BLaER1 treated with 17β-estradiol and CSF1 and Interleukin-3, amounts not matched to agents 10 nM and 100 nM (cell line): Measurements from ENCODE around the gene SLC30A9.

Experiments
- H3K27ac ChIP-seq, 11 experiments: shearing (Covaris generic); formaldehyde crosslinking; 2 replicates each; pipeline ENCODE4 v1.8.1; 2022
- H3K27me3 ChIP-seq, 11 experiments: shearing (Covaris generic); formaldehyde crosslinking; 2 replicates each; pipeline ENCODE4 v1.8.1; 2022
- H3K36me3 ChIP-seq, 11 experiments: shearing (Covaris generic); formaldehyde crosslinking; 2 replicates each; pipeline ENCODE4 v1.8.1; 2022
- H3K4me1 ChIP-seq, 10 experiments: shearing (Covaris generic); formaldehyde crosslinking; 2 replicates each; pipeline ENCODE4 v1.8.1; 2022
- H3K4me2 ChIP-seq, 11 experiments: shearing (Covaris generic); formaldehyde crosslinking; 2 replicates each; pipeline ENCODE4 v1.8.1; 2022
- H3K4me3 ChIP-seq, 10 experiments: shearing (Covaris generic); formaldehyde crosslinking; 2 replicates each; pipeline ENCODE4 v1.8.1; 2022
- H3K9ac ChIP-seq, 11 experiments: shearing (Covaris generic); formaldehyde crosslinking; 2 replicates each; pipeline ENCODE4 v1.8.1; 2022
- H3K9me3 ChIP-seq, 11 experiments: shearing (Covaris generic); formaldehyde crosslinking; replicated peaks in 1 of 11; 2 replicates each; pipeline ENCODE4 v1.8.1; 2022
- H4K20me1 ChIP-seq, 11 experiments: shearing (Covaris generic); formaldehyde crosslinking; 2 replicates each; pipeline ENCODE4 v1.8.1; 2022
- Cebpa-rat ChIP-seq, 11 experiments: shearing (Covaris generic); IDR thresholded peaks; 2 replicates each; pipeline ENCODE4 v1.8.1; 2022

SLC30A9 gene

DNA sequence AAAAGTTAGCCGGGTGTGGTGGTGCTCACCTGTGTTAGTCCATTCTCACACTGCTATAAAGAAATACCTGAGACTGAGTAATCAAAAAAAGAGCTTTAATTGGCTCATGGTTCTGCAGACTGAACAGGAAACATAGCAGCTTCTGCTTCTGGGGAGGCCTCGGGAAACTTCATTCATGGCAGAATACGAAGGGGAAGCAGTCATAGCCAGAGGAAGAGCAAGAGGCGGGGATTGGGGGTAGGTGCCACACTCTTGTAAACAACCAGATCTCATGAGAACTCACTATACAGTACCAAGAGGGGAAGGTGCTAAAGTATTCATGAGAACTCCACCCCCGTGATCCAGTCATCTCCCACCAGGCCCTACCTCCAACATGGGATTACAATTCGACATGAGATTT lies 98.1 kb downstream of the SLC30A9 start:
- no peaks in the 10 kb centered on the region for H4K20me1 ChIP-seq
- H3K9me3 ChIP-seq, result no peaks in the 10 kb centered on the region; a peak in 1 of 22 replicates
- H3K9ac ChIP-seq, result no peak overlapping the region
- TF ChIP-seq Cebpa-rat (IDR thresholded peaks at IDR 0.05), result no peak
- H3K4me1 ChIP-seq, result peaks cover 0 to 7% (median 0%) of the 10 kb centered on the region in 10 experiments; a peak in 4 of 20 replicates
- peak overlapping the region in 2 of 11 experiments; percentile 9 to 29; a peak in 1 of 22 replicates for H3K4me2 ChIP-seq
- no peak overlapping the region; a peak in 1 of 22 replicates for H3K27ac ChIP-seq
- no peak overlapping the region for H3K4me3 ChIP-seq
- H3K27me3 ChIP-seq, result no peaks in the 10 kb centered on the region
- peaks cover 0 to 36% (median 7%) of the 10 kb centered on the region in 11 experiments; a peak in 10 of 22 replicates for H3K36me3 ChIP-seq

DNA sequence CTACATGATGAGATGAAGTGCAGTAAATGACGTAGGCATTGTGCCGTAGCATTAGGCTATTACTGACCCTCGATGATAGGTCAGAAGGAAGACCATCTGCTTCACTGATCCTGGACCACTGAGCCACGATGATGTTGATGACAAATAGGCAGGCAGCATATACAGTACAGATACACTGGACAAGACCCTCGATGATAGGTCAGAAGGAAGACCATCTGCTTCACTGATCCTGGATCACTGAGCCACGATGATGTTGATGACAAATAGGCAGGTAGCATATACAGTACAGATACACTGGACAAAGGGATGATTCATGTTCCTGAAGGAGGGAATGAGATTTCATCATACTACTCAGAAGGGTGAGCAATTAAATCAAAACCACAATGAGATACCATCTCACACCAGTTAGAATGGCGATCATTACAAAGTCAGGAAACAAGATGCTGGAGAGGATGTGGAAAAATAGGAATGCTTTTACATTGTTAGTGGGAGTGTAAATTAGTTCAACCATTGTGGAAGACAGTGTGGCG lies 111.2 kb downstream of the SLC30A9 start:
- no peak overlapping the region for H3K4me2 ChIP-seq
- H3K4me3 ChIP-seq, result no peak overlapping the region
- H3K27ac ChIP-seq, result no peak overlapping the region
- peaks cover 0 to 5% (median 0%) of the 10 kb centered on the region in 11 experiments; a peak in 1 of 22 replicates for H4K20me1 ChIP-seq
- H3K27me3 ChIP-seq, result no peaks in the 10 kb centered on the region
- no peak for TF ChIP-seq Cebpa-rat (IDR thresholded peaks at IDR 0.05)
- peaks cover 0 to 21% (median 13%) of the 10 kb centered on the region in 11 experiments; a peak in 16 of 22 replicates for H3K36me3 ChIP-seq
- H3K9ac ChIP-seq, result no peak overlapping the region
- H3K4me1 ChIP-seq, result peaks cover 0 to 14% (median 6%) of the 10 kb centered on the region in 10 experiments; a peak in 12 of 20 replicates
- H3K9me3 ChIP-seq, result peaks cover 0 to 8% (median 0%) of the 10 kb centered on the region in 11 experiments; a peak in 1 of 22 replicates

DNA sequence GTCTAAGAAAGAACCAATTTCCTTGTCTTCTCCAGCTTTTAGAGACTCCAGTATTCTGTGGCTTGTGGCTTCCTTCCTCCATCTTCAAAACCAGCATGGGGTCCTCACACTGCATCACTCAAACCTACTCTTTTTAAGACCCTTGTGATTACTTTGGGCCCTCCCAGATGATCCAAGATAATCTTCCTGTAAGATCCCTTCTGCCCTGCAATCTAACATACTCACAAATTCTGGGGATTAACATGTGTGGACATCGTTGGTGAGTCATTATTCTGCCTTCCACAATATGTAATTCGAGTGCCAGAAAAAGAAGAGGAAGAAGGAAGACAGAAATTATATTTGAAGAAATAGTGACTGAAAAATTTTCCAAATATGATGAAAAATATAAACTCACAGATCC lies 114.2 kb downstream of the SLC30A9 start:
- Histone ChIP-seq H3K27me3 (no peaks in the 10 kb centered on the region), H3K27ac (no peak overlapping the region), H3K4me2 (peak overlapping the region in 2 of 11 experiments; percentile 18 to 31; a peak in 2 of 22 replicates), H3K4me3 (no peak overlapping the region), H4K20me1 (peaks cover 0 to 5% (median 0%) of the 10 kb centered on the region in 11 experiments; a peak in 1 of 22 replicates), H3K36me3 (peaks cover 8 to 39% (median 27%) of the 10 kb centered on the region in 11 experiments; a peak in 21 of 22 replicates), H3K9ac (no peak overlapping the region), H3K9me3 (peaks cover 0 to 15% (median 7%) of the 10 kb centered on the region in 11 experiments; a peak in 10 of 22 replicates), H3K4me1 (peaks cover 0 to 14% (median 6%) of the 10 kb centered on the region in 10 experiments; a peak in 12 of 20 replicates)
- no peak for TF ChIP-seq Cebpa-rat (IDR thresholded peaks at IDR 0.05)

DNA sequence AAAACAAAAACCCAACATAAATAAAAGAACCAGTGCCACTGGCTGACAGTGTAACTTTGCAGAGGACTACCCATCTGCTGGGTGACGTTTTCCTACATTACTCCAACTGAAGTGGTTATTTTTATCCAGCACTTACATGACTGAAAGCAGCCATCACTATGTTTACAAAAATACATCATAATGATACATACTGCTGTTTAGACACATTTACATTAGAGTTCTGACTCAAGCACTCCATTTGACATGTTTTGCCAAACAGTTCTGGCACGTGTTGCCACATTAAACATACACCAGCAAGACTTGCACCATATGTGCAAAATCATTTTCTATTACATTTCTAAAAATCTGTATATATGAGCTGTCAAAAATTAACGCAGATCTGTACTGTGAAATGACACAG lies 122.5 kb downstream of the SLC30A9 start:
- H4K20me1 ChIP-seq, result no peaks in the 10 kb centered on the region; a peak in 1 of 22 replicates
- no peaks in the 10 kb centered on the region for H3K4me1 ChIP-seq
- H3K9me3 ChIP-seq, result peaks cover 0 to 18% (median 7%) of the 10 kb centered on the region in 11 experiments; a peak in 10 of 22 replicates
- H3K9ac ChIP-seq, result no peak overlapping the region
- no peak overlapping the region for H3K4me2 ChIP-seq
- H3K4me3 ChIP-seq, result no peak overlapping the region
- H3K27ac ChIP-seq, result no peak overlapping the region
- TF ChIP-seq Cebpa-rat (IDR thresholded peaks at IDR 0.05), result no peak
- H3K27me3 ChIP-seq, result no peaks in the 10 kb centered on the region
- peaks cover 74 to 100% (median 95%) of the 10 kb centered on the region in 11 experiments for H3K36me3 ChIP-seq

DNA sequence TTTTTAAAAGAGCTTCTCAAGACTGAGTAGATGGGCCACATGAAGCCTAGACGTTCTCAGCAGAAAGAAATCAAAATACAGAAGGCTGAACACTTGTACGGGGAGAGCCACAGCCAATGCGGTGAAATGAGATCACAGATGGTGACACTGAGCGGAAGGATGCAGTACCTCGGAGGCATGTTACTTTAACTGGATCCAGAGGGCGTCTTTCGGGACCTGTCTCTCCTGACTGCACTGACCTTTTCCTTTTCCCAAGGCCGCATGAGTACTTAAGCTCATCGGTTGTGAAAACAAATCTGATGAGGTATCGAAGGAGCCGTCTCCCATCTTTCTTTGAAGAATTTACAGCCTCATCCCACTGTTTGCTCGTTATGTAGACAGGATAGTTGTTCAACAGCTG lies 129.6 kb downstream of the SLC30A9 start:
- peaks cover 95 to 100% (median 99%) of the 10 kb centered on the region in 11 experiments for H3K36me3 ChIP-seq
- H3K9me3 ChIP-seq, result no peaks in the 10 kb centered on the region
- H3K4me1 ChIP-seq, result no peaks in the 10 kb centered on the region
- no peaks in the 10 kb centered on the region for H3K27me3 ChIP-seq
- TF ChIP-seq Cebpa-rat (IDR thresholded peaks at IDR 0.05), result no peak
- no peak overlapping the region for H3K27ac ChIP-seq
- H3K4me2 ChIP-seq, result no peak overlapping the region
- no peak overlapping the region for H3K4me3 ChIP-seq
- no peak overlapping the region for H3K9ac ChIP-seq
- peaks cover 0 to 5% (median 0%) of the 10 kb centered on the region in 11 experiments; a peak in 2 of 22 replicates for H4K20me1 ChIP-seq

DNA sequence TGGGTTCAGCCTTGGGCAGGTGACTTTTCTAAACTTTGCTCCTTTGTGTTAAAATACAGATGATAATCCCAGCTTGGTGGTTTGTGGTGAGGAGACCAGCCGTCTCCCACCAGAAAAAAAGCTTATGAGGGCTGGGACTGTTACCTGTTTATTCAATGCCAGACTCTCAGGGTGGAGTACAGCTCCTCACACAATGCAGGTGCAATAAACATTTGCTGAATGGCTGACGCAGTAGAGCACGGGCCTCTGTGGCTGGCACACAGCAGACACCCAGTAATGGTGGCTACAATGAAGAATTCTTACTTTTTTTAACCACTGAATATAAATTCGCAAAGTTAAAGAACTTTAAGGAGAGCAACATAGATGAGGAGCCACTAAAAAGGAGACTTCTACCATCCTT lies 131.9 kb downstream of the SLC30A9 start:
- Histone ChIP-seq H3K4me3 (no peak overlapping the region), H3K9me3 (no peaks in the 10 kb centered on the region), H3K27me3 (no peaks in the 10 kb centered on the region), H3K9ac (no peak overlapping the region), H3K27ac (no peak overlapping the region), H3K4me2 (no peak overlapping the region), H4K20me1 (peaks cover 0 to 10% (median 0%) of the 10 kb centered on the region in 11 experiments; a peak in 2 of 22 replicates), H3K4me1 (peaks cover under 1 to 7% (median 2%) of the 10 kb centered on the region in 10 experiments; a peak in 19 of 20 replicates), H3K36me3 (peaks cover 82 to 98% (median 93%) of the 10 kb centered on the region in 11 experiments)
- no peak for TF ChIP-seq Cebpa-rat (IDR thresholded peaks at IDR 0.05)

DNA sequence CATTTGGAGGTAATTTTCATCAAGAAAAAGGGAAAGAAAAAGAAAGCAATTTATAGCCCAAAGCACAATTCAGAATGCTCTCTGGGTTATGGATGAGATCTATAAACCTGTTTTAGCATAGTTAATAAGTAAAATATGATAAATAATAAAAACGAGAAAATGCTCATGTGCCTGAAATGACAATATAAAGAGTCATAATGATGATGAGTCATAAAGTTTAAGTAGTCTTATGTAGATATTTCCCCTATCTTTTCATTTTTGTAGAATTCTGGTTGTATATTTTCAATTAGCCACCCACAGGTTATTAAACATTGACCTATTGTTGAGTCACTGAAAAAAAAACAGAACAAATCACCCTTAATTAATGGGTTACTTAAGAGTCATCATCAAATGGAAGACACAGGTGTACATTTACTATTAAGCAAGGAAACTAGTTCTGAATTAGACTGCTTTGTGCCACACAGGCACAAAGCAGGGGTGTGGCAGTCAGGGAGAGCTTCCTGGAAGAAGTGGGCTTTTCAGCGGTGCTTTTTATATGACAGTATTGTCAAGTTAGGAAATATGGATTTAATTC lies 132.8 kb downstream of the SLC30A9 start:
- Histone ChIP-seq H3K27me3 (no peaks in the 10 kb centered on the region), H3K36me3 (peaks cover 73 to 98% (median 89%) of the 10 kb centered on the region in 11 experiments), H3K4me3 (no peak overlapping the region), H3K27ac (no peak overlapping the region), H4K20me1 (peaks cover 0 to 19% (median 3%) of the 10 kb centered on the region in 11 experiments; a peak in 4 of 22 replicates), H3K9ac (no peak overlapping the region), H3K4me1 (peaks cover 9 to 15% (median 11%) of the 10 kb centered on the region in 10 experiments; a peak in 19 of 20 replicates), H3K9me3 (no peaks in the 10 kb centered on the region; a peak in 1 of 22 replicates), H3K4me2 (no peak overlapping the region)
- no peak for TF ChIP-seq Cebpa-rat (IDR thresholded peaks at IDR 0.05)

DNA sequence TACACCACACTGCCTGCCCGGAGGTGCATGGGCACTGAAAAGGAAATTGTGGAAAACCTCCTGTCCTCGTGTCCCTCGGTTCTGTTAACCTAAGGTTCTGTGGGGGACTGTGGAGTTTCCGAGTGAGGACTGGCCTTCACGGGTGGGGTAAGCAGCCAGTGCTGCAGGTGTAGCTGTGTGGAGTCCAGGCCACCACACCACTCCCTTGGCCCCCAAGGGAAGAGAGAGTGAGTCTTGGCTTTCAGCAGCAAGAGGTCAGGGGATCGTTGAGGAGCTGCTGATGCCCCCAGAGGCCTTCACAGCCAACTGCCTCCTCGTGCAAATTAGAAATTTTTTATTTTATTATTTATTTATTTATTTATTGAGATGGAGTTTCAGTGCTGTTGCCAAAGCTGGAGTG lies 141.8 kb downstream of the SLC30A9 start:
- Histone ChIP-seq H3K4me1 (peaks cover 9 to 12% (median 11%) of the 10 kb centered on the region in 10 experiments; a peak in 19 of 20 replicates), H3K4me2 (no peak overlapping the region), H4K20me1 (peaks cover 0 to 82% (median 24%) of the 10 kb centered on the region in 11 experiments; a peak in 12 of 22 replicates), H3K27ac (no peak overlapping the region), H3K4me3 (no peak overlapping the region), H3K9me3 (peaks cover 0 to 33% (median 23%) of the 10 kb centered on the region in 11 experiments; a peak in 14 of 22 replicates), H3K9ac (no peak overlapping the region), H3K36me3 (peaks cover 23 to 99% (median 83%) of the 10 kb centered on the region in 11 experiments), H3K27me3 (no peaks in the 10 kb centered on the region)
- TF ChIP-seq Cebpa-rat (IDR thresholded peaks at IDR 0.05), result no peak

DNA sequence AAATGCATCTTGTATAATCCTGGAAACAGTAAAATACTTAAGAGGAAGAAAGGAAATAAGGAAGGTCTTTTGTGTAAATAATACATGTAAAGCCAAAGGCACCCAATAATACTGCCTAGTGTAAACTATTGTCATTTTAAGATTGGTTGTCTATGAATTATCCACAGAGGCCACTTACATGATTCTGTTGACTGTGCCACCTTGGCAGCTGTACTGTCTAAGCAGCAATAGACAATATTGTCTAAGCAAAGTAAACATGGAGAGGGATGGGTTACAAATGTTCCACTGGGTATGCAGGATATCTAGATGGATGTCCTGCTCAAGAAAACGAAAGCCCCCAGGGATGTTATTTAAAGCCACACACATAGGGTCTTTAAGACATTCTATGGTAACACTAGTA lies 142.7 kb downstream of the SLC30A9 start:
- TF ChIP-seq Cebpa-rat (IDR thresholded peaks at IDR 0.05), result no peak
- H3K27me3 ChIP-seq, result no peaks in the 10 kb centered on the region
- peaks cover 32 to 99% (median 91%) of the 10 kb centered on the region in 11 experiments for H3K36me3 ChIP-seq
- H3K4me1 ChIP-seq, result peaks cover under 1 to 3% (median 1%) of the 10 kb centered on the region in 10 experiments; a peak in 12 of 20 replicates
- peaks cover 0 to 37% (median 26%) of the 10 kb centered on the region in 11 experiments; a peak in 14 of 22 replicates for H3K9me3 ChIP-seq
- H3K27ac ChIP-seq, result no peak overlapping the region
- no peak overlapping the region for H3K4me3 ChIP-seq
- H3K9ac ChIP-seq, result no peak overlapping the region
- peaks cover 0 to 82% (median 24%) of the 10 kb centered on the region in 11 experiments; a peak in 12 of 22 replicates for H4K20me1 ChIP-seq
- H3K4me2 ChIP-seq, result no peak overlapping the region
